GM12865 (cell line): Measurements from ENCODE around the gene BBS9.
"Not testable (repeated sequence)": the region's sequence is repeated elsewhere in the genome, so short reads cannot be mapped to it uniquely, and the experiment has no call there.

ENCODE experiments used
- DNase-seq: peaks from one replicate; pipeline ENCODE4 v3.0.0; 2010; ENCODE audit warnings: low read depth
- H3K4me3 ChIP-seq: 2 replicates; pipeline ENCODE4 v1.5.1; 2011; ENCODE audit warnings: mild to moderate bottlenecking, low read depth, low read length, control low read depth
- CTCF ChIP-seq: IDR thresholded peaks from 2 replicates; pipeline ENCODE4 v1.5.1; 2011; ENCODE audit warnings: low read length, control low read depth, low read depth, inconsistent platforms; ENCODE audit not compliant: insufficient read depth; ENCODE audit errors: missing control alignments

BBS9 gene

GRCh38 chr7:33503736-33504135 is 374.4 kb downstream of the BBS9 start:
- no peak for TF ChIP-seq CTCF
- H3K4me3 ChIP-seq = no peak overlapping the region
- no peak for DNase-seq

- no peak for TF ChIP-seq CTCF
- H3K4me3 ChIP-seq = no peak overlapping the region
- no peak for DNase-seq
These were observed 374.9 kb downstream of the BBS9 start for GRCh38 chr7:33504266-33504665.

GRCh38 chr7:33509206-33509605 is 379.8 kb downstream of the BBS9 start:
- DNase-seq = no peak
- no peak for TF ChIP-seq CTCF
- no peak overlapping the region for H3K4me3 ChIP-seq

- no peak overlapping the region for H3K4me3 ChIP-seq
- no peak for DNase-seq
- TF ChIP-seq CTCF = no peak
These were observed 382.4 kb downstream of the BBS9 start for GRCh38 chr7:33511778-33512177.

GRCh38 chr7:33516568-33516967 is 387.2 kb downstream of the BBS9 start:
- DNase-seq = no peak
- no peak overlapping the region for H3K4me3 ChIP-seq
- TF ChIP-seq CTCF = no peak

- no peak for DNase-seq
- TF ChIP-seq CTCF = no peak
- no peak overlapping the region for H3K4me3 ChIP-seq
These were observed 387.8 kb downstream of the BBS9 start for GRCh38 chr7:33517191-33517590.

- DNase-seq, H3K4me3 ChIP-seq: not testable (repeated sequence)
These were observed 397.6 kb downstream of the BBS9 start for GRCh38 chr7:33527008-33527407.

GRCh38 chr7:33527613-33528012 is 398.2 kb downstream of the BBS9 start:
- not testable (repeated sequence) for DNase-seq, H3K4me3 ChIP-seq
